T-helper 2 cell treated with Interferon-gamma antibody and Interleukin-4, amounts not matched to agents 100 ng/mL and 5 ng/mL, for 36 hours (primary cell): ENCODE measurements around the gene ARHGEF11. TPM values are rescaled to one million over a fixed set of nuclear protein-coding genes. Genes with fewer than 3 reads are reported as not detected.

Experiments used
- intact Hi-C: fragments of 100-400 bp; cut with micrococcal nuclease; formaldehyde crosslinking; loops from one replicate; pipeline ENCODE4 v1.15.1; 2023
- total RNA-seq: library from RNA; stranded (reverse); gene quantifications from 2 replicates; pipeline ENCODE4 v1.2.3, GENCODE V29; 2022

The ARHGEF11 gene
- total RNA-seq, 1 donor from 2014 or later: 18.3 TPM

- intact Hi-C loops: no loop called here
Observed at GRCh38 chr1:156931211-156931952, 114.2 kb downstream of the ARHGEF11 start.

GRCh38 chr1:156930483-156930882, 115.1 kb downstream of the ARHGEF11 start:
- intact Hi-C loops: no loop called here

GRCh38 chr1:156929596-156930238, 115.8 kb downstream of the ARHGEF11 start:
- intact Hi-C loops: no loop called here

DNA sequence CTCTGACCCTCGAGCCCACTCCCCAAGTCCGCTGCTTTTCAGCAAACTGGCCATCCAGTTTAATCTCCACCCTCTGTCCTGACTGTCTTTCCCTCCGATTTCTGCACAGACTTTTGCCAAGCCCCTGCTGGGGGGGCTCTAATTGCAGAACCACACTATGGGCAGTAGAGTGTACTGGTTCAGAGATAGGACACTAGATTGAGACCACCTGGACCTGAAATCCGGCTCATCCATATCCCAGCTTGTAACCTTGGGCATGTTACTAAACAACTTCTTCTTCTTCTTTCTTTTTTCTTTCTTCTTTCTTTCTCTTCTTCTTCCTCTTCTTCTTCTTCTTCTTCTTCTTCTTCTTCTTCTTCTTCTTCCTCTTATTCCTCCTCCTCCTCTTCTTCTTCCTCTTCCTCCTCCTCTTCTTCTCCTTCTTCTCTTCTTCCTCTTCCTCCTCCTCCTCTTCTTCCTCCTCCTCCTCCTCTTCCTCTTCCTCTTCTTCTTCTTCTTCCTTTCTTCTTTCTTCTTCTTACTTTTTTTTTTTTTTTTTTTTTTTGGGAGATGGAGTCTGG, 117.4 kb downstream of the ARHGEF11 start:
- intact Hi-C loops: no loop called here

GRCh38 chr1:156927215-156928042, 118.1 kb downstream of the ARHGEF11 start:
- intact Hi-C loops: loop anchor here (1.0 kb wide), 1 partner anchor 35 kb away; no protein-coding TSS in a partner anchor

DNA sequence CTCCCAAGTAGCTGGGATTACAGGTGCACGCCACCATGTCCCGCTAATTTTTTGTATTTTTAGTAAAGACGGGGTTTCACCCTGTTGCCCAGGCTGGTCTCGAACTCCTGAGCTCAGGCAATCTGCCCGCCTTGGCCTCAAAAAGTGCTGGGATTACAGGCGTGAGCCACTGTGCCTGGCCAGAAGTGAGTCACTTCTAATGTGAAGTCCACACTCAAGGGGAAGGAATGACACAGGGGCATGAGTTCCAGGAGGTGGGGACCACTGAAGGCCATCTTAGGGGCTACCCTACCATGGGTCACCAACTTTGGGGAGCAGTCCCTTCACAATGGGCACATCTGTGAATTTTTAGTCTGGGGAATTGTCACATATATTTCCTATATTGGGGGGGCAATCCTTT, 118.8 kb downstream of the ARHGEF11 start:
- intact Hi-C loops: loop anchor here (1.0 kb wide), 1 partner anchor 34 kb away; no protein-coding TSS in a partner anchor

- intact Hi-C loops: no loop called here
Observed at GRCh38 chr1:156926175-156926574, 119.4 kb downstream of the ARHGEF11 start.

DNA sequence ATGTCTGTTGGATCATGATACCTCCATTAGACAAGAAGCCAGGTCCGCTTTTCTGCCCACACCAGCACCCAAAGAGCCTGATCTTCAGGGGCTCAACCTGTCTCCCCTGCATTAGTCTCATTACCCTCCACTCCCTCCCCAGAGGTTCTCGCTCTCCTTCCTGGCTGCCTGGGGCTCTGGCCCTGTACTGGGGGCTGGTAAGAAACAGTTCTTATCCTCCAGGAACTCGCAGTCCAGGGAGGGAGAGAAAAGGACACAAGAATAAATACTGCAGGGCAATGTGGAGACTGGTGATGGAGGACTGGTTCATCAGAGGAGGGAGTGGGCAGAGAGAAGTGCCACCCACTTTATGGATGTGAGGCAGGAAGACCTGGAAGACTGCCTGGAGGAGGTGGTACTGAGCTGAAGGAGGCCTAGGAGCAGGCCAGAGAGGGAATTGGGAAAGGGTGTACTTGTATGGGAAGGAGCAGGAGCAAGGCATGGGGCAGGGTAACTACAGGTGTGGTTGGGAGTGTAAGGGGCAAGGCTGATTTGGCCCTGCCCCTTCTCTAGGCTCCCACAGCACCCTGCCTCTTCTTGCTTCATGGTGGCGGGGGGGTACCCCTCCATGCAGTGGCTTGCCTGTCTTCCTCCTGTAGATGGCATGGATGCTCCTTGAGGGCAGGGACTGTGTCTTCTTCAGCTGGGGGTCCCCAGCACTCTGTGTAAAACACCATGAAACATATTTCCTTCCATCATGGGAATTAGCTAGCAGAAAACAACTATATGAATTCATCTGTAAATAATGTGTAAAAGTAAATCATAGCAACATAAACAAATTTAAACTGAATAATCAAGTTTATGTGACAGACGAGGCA, 120.2 kb downstream of the ARHGEF11 start:
- intact Hi-C loops: no loop called here

DNA sequence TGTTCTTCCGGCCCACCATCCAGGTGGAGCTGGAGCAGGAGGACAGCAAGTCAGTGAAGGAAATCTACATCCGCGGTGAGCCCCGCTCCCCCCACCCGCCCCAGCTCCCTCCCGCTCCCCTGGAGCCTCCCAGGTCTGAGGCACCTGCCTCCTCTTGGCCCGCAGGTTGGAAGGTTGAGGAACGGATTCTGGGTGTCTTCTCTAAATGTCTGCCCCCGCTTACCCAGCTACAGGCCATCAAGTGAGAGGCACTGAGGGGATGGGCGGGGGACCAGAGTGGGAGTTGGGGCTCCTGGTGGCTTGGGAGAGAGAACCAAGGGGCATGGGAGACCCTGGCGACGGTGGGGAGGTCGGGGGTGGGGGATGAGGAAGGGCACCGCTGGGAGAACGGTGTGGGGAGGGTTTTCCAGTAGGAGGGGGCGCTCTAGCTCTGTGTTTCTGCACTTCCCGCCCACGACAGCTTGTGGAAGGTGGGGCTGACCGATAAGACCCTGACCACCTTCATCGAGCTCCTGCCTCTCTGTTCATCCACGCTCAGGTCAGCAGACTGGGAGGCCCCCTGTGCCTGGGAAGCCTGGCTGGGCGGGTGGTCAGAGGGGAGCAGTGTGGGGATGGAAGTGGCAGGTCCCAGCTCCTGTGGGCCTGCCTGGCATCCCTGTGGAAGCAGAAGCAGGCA, 120.9 kb downstream of the ARHGEF11 start:
- intact Hi-C loops: no loop called here

DNA sequence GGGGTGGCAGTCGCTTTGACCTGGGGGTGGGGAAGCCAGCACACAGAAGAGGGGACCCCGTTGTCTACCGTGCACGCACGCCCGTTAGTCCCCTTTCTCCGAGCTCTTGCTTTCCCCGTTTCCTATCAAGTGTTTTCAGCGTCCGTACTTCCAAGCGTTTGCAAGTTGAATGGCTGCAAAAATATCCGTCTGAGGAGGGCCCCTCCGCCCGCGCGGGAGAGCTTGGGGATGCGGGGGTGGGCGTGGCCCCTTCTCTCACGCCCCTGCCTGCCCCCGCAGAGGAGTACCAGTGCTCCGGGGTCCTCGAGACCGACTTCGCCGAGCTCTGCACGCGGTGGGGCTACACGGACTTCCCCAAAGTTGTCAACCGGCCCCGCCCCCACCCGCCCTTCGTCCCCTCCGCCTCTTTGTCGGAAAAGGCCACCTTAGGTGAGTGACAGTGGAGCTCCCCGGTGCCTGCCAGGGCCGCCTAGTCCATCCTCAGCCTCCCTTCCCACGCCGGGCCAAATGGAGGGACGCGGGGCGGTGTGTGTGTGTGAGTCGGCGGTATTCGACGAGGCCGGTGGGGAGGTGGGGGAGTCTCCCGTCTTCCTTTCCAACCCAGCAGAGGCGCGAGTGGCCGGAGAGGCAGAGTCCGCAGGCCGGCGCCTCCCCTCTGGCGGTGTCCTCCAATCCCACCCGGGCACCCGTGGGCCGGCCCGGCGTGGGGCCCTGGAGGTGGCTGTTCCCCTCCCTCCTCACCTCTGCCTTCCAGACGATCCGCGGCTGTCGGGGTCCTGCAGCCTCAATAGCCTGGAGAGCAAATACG, 121.7 kb downstream of the ARHGEF11 start:
- intact Hi-C loops: no loop called here

DNA sequence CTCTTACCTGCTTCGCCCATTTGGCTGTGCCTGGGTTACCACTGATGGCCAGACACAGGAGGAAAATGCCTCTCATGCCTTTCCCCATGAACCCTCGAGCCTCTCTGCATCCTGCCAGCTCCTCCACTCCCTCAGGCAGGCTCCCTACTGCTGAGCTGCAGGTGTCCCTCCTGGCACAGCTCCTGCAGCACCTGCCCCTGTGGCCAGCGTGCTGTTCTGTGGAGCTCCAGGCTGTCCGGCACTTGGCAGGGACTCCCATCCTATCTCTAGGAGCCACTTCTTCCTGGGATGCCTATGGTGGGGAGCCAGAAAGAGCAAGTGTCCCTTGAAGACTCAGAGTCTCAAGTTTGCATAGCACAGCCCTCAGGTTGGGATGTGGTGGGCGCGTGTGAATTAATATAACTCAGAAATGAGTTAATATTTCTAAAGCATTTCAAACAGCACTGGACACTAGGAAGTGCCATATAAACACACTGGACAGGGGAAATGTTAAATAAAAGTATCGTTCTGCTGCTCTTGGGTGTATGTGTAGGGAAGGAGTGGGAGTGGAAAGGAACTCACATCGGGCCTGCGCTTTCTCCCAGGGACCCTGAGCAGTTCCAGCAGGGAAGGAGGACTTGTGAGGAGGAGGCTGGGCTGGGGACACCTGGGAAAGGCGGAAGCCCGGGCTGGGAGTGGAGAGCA, 122.4 kb downstream of the ARHGEF11 start:
- intact Hi-C loops: no loop called here

GRCh38 chr1:156921053-156921529, 124.5 kb downstream of the ARHGEF11 start:
- intact Hi-C loops: no loop called here

GRCh38 chr1:156920233-156921052, 125.1 kb downstream of the ARHGEF11 start, which contains the start of gene LRRC71:
TSS of gene LRRC71 (plus strand) at chr1:156920632. CDS start at chr1:156920804, 172 bp downstream.
- intact Hi-C loops: loop anchor here (1.0 kb wide), 1 partner anchor 28 kb away; no protein-coding TSS in a partner anchor

- intact Hi-C loops: loop anchor here (5.0 kb wide), 1 partner anchor 43 kb away; no protein-coding TSS in a partner anchor
Observed at GRCh38 chr1:156914440-156914856, 131.1 kb downstream of the ARHGEF11 start.

- intact Hi-C loops: loop anchor here (5.0 kb wide), 1 partner anchor 43 kb away; no protein-coding TSS in a partner anchor
Observed at GRCh38 chr1:156913809-156914387, 131.6 kb downstream of the ARHGEF11 start.
